Transverse colon (tissue), 4 donors: ENCODE measurements around the gene MEIS3. TPM values are rescaled to one million over a fixed set of nuclear protein-coding genes. Genes with fewer than 3 reads are reported as not detected.

ENCODE experiments used
- DNase-seq: peaks from one replicate; pipeline ENCODE4 v3.0.0-alpha.2; 2019
- H3K27ac ChIP-seq, 4 donors: fragments of 200-600 bp; sonication (generic); 2 replicates each; pipeline ENCODE4 v1.5.1; 2016 to 2018; ENCODE audit warnings: inconsistent platforms in 4 of 4
- H3K27me3 ChIP-seq: fragments of 200-600 bp; sonication (generic); 2 replicates; pipeline ENCODE4 v1.5.1; 2017; ENCODE audit warnings: inconsistent platforms
- H3K36me3 ChIP-seq, 4 donors: fragments of 200-600 bp; sonication (generic); 2 replicates each; pipeline ENCODE4 v1.5.1; 2017 to 2019; ENCODE audit warnings: inconsistent platforms in 4 of 4
- H3K4me1 ChIP-seq, 4 donors: fragments of 200-600 bp; sonication (generic); 2 replicates each; pipeline ENCODE4 v1.5.1; 2017 to 2020; ENCODE audit warnings: inconsistent platforms in 4 of 4
- H3K4me3 ChIP-seq, 4 donors: fragments of 200-600 bp; sonication (generic); 1 replicate in 1 of 4; 2 replicates in 3 of 4; pipeline versions ENCODE4 v1.5.1 to v1.6.1; 2017 to 2019; ENCODE audit warnings: inconsistent platforms in 4 of 4
- H3K9me3 ChIP-seq, 2 donors: fragments of 200-600 bp; sonication (generic); 2 replicates each; pipeline ENCODE4 v1.5.1; 2017 to 2019; ENCODE audit warnings: inconsistent platforms in 2 of 2
- EP300 ChIP-seq: sonication (generic); formaldehyde crosslinking; IDR thresholded peaks from one replicate; pipeline ENCODE4 v1.6.1; 2017; ENCODE audit warnings: antibody characterized with exemption, low read depth
- POLR2A ChIP-seq: fragments of 450-650 bp; IDR thresholded peaks from one replicate; pipeline ENCODE4 v1.6.1; 2016; ENCODE audit warnings: antibody characterized with exemption, mild to moderate bottlenecking, moderate library complexity
- POLR2AphosphoS5 ChIP-seq, 3 donors: sonication (generic); formaldehyde crosslinking; IDR thresholded peaks; one replicate each; pipeline ENCODE4 v1.6.1; 2016; ENCODE audit warnings: antibody characterized with exemption in 3 of 3
- WGBS, 2 donors: methylation state at CpG; one replicate each; pipeline ENCODE4 v1.1.5; 2018; ENCODE audit warnings: low coverage in 1 of 2; 5-methylcytosine and 5-hydroxymethylcytosine counted together
- in situ Hi-C, 4 donors: fragments of 200-750 bp; cut with MboI; loops; one replicate each; pipeline versions ENCODE4 v1.15.0 to v1.15.1; 2017; ENCODE audit warnings: low sequenced_read_pairs in 3 of 4, low pct_ligation_motif_present in 1 of 4, low pct_unique_long_range_greater_than_20kb in 1 of 4
- intact Hi-C: fragments of 100-400 bp; cut with DNase I; formaldehyde crosslinking; loops from one replicate; pipeline ENCODE4 v1.15.1; 2023; ENCODE audit warnings: low total_unique reads
- total RNA-seq, 4 donors: library from RNA; depleted of rRNA; stranded (reverse); fragments of >200 nt; gene quantifications; one replicate each; pipeline ENCODE4 v1.1.0, GENCODE V29; 2016
- TF ChIP-seq, protein P1 (sequence below), 5 experiments: fragments of 200-600 bp in 3 of 5; fragments of 450-650 bp in 2 of 5; sonication (generic) in 3 of 5; IDR thresholded peaks; 1 replicate in 2 of 5; 2 replicates in 3 of 5; pipeline ENCODE4 v1.5.1; 2016 to 2017; ENCODE audit warnings: antibody characterized with exemption in 5 of 5, inconsistent platforms in 3 of 5, mild to moderate bottlenecking in 2 of 5, moderate library complexity in 1 of 5

Gene MEIS3
- total RNA-seq, 4 donors from 2014 or later: 2.3 to 56.5 (median 7.1) TPM; not detected in 1

DNA sequence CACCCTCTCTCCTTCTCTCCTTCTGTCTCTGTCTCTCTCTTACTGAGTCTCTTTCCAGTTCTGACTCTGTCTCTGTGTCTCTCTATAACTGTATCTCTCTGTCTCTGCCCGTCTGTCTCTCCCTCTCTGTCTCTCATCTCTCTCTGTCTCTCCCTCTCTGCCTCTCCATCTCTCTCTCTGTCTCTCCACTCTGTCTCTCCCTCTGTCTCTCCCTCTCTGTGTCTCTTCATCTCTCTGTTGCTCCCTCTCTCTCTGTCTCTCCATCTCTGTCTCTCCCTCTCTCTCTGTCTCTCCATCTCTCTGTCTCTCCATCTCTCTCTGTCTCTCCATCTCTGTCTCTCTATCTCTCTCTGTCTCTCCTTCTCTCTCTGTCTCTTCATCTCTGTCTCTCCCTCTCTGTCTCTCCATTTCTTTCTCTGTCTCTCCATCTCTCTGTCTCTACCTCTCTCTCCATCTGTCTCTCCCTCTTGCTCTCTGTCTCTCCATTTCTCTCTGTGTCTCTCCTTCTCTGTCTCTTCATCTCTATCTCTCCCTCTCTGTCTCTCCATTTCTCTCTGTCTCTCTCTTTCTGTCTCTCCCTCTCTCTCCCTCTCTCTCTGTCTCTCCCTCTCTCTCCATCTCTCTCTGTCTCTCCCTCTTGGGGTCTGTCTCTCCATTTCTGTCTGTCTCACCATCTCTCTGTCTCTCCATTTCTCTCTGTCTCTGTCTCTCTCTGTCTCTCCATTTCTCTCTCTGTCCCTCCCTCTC, 3.3 kb upstream of the MEIS3 start:
- no peak overlapping the region for H3K4me3 ChIP-seq
- intact Hi-C loops (loop anchor here (5.0 kb wide), 1 partner anchor 665 kb away; no protein-coding TSS in a partner anchor), in situ Hi-C loops (loop anchor here in 2 of 4 donors (10.0 to 25.0 kb wide), 2 partner anchors 128 to 135 kb away; no protein-coding TSS in a partner anchor)
- no peak for DNase-seq
- H3K9me3 ChIP-seq: no peaks in the 10 kb centered on the region
- H3K27ac ChIP-seq: no peak overlapping the region
- peaks cover 0 to 5% (median 3%) of the 10 kb centered on the region in 4 donors for H3K4me1 ChIP-seq
- peaks cover 92% of the 10 kb centered on the region for H3K27me3 ChIP-seq
- 0 to 12% methylated on average over 1 of the region's 1 CpG for WGBS, 2 donors
- no peaks in the 10 kb centered on the region for H3K36me3 ChIP-seq
- TF ChIP-seq EP300 (no peak), POLR2A (no peak), POLR2AphosphoS5 (IDR thresholded peaks at IDR 0.05) (no peak)
- TF ChIP-seq, protein P1, sequence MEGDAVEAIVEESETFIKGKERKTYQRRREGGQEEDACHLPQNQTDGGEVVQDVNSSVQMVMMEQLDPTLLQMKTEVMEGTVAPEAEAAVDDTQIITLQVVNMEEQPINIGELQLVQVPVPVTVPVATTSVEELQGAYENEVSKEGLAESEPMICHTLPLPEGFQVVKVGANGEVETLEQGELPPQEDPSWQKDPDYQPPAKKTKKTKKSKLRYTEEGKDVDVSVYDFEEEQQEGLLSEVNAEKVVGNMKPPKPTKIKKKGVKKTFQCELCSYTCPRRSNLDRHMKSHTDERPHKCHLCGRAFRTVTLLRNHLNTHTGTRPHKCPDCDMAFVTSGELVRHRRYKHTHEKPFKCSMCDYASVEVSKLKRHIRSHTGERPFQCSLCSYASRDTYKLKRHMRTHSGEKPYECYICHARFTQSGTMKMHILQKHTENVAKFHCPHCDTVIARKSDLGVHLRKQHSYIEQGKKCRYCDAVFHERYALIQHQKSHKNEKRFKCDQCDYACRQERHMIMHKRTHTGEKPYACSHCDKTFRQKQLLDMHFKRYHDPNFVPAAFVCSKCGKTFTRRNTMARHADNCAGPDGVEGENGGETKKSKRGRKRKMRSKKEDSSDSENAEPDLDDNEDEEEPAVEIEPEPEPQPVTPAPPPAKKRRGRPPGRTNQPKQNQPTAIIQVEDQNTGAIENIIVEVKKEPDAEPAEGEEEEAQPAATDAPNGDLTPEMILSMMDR (IDR thresholded peaks at IDR 0.05): no peak

DNA sequence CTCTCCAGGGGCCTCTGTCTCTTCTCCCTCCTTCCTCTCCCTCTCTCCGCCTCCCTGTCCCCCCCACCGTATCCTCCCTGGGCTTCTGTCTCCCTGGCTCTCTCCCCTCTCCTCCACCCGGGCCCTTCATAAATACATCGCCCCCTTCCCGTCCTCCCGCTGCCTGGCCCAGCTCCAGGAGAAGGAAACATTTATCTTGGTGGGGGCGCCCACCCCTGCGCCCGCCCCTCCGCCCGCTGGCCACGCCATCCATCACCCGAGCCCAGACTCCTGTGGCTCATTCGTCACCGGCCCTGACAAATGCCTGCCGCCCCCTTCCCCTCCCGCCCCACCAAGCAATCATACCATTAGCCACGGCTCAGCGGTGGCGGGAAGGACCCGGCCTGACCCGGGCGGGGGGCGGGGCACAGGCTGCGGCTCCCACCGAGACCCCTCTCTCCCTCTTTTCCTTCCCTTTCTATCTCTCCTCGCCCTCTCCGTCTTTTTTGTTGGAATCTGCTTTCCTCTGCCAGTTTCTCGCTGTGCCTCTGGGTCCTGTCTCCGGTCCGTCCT, 2.6 kb upstream of the MEIS3 start:
- Histone ChIP-seq H3K4me3 (no peak overlapping the region), H3K4me1 (peaks cover 0 to 4% (median 1%) of the 10 kb centered on the region in 4 donors), H3K9me3 (no peaks in the 10 kb centered on the region), H3K27ac (no peak overlapping the region), H3K27me3 (peaks cover 98% of the 10 kb centered on the region), H3K36me3 (no peaks in the 10 kb centered on the region)
- DNase-seq: no peak
- intact Hi-C loops (loop anchor here (2.0 to 5.0 kb wide), 2 partner anchors 63 to 665 kb away; no protein-coding TSS in a partner anchor), in situ Hi-C loops (loop anchor here in 2 of 4 donors (10.0 to 25.0 kb wide), 2 partner anchors 127 to 135 kb away; no protein-coding TSS in a partner anchor)
- TF ChIP-seq POLR2AphosphoS5 (IDR thresholded peaks at IDR 0.05): no peak
- TF ChIP-seq POLR2A: no peak
- no peak for TF ChIP-seq EP300
- TF ChIP-seq, protein P1 (IDR thresholded peaks at IDR 0.05): no peak
- 5 to 11% methylated on average over 11 to 31 of the region's 31 CpGs for WGBS, 2 donors

GRCh38 chr19:47421244-47421786, 2.0 kb upstream of the MEIS3 start:
- Histone ChIP-seq H3K36me3 (no peaks in the 10 kb centered on the region), H3K27ac (no peak overlapping the region), H3K27me3 (peaks cover 98% of the 10 kb centered on the region), H3K4me1 (peaks cover 0 to 4% (median 1%) of the 10 kb centered on the region in 4 donors), H3K4me3 (no peak overlapping the region), H3K9me3 (no peaks in the 10 kb centered on the region)
- 23% methylated on average over 11 of the region's 16 CpGs; no CpG with 5 or more reads in 1 of the 2 donors for WGBS, 2 donors
- in situ Hi-C loops: loop anchor here in 2 of 4 donors (10.0 to 25.0 kb wide), 2 partner anchors 127 to 134 kb away; no protein-coding TSS in a partner anchor
- TF ChIP-seq, protein P1 (IDR thresholded peaks at IDR 0.05): no peak
- no peak for TF ChIP-seq POLR2AphosphoS5 (IDR thresholded peaks at IDR 0.05)
- TF ChIP-seq EP300: no peak
- TF ChIP-seq POLR2A: no peak
- intact Hi-C loops: loop anchor here (2.0 to 5.0 kb wide), 2 partner anchors 63 to 664 kb away; no protein-coding TSS in a partner anchor
- DNase-seq: no peak

GRCh38 chr19:47419789-47420188, 462 bp upstream of the MEIS3 start:
- Histone ChIP-seq H3K4me1 (peaks cover 0 to 4% (median 1%) of the 10 kb centered on the region in 4 donors), H3K4me3 (no peak overlapping the region), H3K36me3 (no peaks in the 10 kb centered on the region), H3K9me3 (no peaks in the 10 kb centered on the region), H3K27ac (no peak overlapping the region), H3K27me3 (peaks cover 93% of the 10 kb centered on the region)
- WGBS, 2 donors: 20 to 40% methylated on average over 4 to 19 of the region's 19 CpGs
- in situ Hi-C loops: loop anchor here in 2 of 4 donors (10.0 to 25.0 kb wide), 2 partner anchors 125 to 132 kb away; no protein-coding TSS in a partner anchor
- no peak for DNase-seq
- intact Hi-C loops: loop anchor here (2.0 to 5.0 kb wide), 2 partner anchors 61 to 662 kb away; no protein-coding TSS in a partner anchor
- no peak for TF ChIP-seq POLR2AphosphoS5 (IDR thresholded peaks at IDR 0.05)
- no peak for TF ChIP-seq POLR2A
- no peak for TF ChIP-seq EP300
- TF ChIP-seq, protein P1 (IDR thresholded peaks at IDR 0.05): no peak
